ENCODE data around the gene VENTX. TPM values are rescaled to one million over a fixed set of nuclear protein-coding genes. Genes with fewer than 3 reads are reported as not detected.

Gene VENTX
- total and polyA plus RNA-seq, 9 donors: 0.04 to 0.24 (median 0.17) TPM

DNA sequence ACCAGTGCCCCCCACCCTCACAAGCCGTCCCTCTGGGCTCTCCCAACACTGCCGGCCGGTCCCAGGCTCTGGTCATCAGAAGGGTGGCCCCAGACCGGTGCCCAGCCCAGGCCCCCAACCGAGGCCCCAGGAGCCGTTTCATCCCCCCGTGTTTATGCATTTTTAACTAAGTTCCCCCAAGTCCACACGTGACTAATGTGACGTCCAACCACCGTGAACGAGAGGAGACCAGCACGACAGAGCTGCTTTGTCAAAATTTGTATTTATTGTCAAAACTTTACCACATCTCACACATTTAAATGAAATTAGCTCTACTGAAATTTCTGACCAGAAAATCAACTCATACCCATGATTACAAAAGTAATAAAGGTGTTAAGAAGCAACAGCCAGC lies 8.6 kb downstream of the VENTX start:
- no peaks in the 10 kb centered on the region for H3K36me3 ChIP-seq (ENCODE audit: control insufficient read depth, insufficient read depth, low read length)
- H3K27ac ChIP-seq (ENCODE audit: low read length): no peak overlapping the region
- no peak overlapping the region for H3K4me3 ChIP-seq (ENCODE audit: low read length)
- 35% methylated on average over 11 of the region's 12 CpGs for WGBS (ENCODE audit: insufficient coverage)
- peaks cover 3% of the 10 kb centered on the region for H3K4me1 ChIP-seq (ENCODE audit: control insufficient read depth, insufficient read depth, low read length)
- DNase-seq: no peak
- peaks cover 68% of the 10 kb centered on the region for H3K27me3 ChIP-seq (ENCODE audit: control insufficient read depth, insufficient read depth, low read length)
- no peaks in the 10 kb centered on the region for H3K9me3 ChIP-seq (replicated peaks; ENCODE audit: control insufficient read depth, low read depth, low read length)

DNA sequence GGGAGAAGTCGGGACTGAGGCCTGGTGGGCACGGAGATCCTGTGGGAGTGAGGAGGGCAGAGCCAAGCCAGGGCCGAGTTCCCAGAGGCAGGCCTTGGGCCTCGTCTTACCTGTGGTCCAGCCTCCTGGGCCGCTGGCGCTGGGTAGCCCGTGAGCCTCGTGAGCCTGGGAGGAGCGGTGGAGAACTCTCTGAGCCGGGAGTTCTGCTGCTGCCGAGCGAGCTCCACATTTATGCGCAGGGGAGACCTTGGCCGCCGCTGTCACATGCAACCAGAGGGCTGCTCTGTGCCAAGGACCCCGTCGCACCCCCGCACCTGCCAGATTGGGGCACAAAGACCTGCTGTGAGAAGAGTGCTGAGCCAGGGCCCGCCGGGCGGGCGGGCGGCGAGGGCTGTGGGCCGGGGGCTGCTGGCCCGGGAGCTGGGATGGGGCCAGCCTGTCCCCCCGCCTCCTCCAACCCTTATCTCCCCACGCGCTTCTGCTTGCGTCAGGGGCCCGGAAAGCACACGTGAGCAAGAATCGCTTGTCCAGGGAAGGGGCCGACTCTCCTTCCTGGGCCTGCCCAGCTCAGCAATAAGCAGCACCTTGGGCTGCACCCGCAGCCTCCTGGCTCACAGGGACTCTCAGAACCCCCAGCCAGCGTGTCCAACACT lies 10.2 kb downstream of the VENTX start:
- Histone ChIP-seq H3K27me3 (ENCODE audit: control insufficient read depth, insufficient read depth, low read length) (peaks cover 56% of the 10 kb centered on the region), H3K36me3 (ENCODE audit: control insufficient read depth, insufficient read depth, low read length) (no peaks in the 10 kb centered on the region), H3K27ac (ENCODE audit: low read length) (no peak overlapping the region), H3K4me3 (ENCODE audit: low read length) (no peak overlapping the region), H3K4me1 (ENCODE audit: control insufficient read depth, insufficient read depth, low read length) (peaks cover 8% of the 10 kb centered on the region), H3K9me3 (replicated peaks; ENCODE audit: control insufficient read depth, low read depth, low read length) (no peaks in the 10 kb centered on the region)
- DNase-seq: no peak
- WGBS (ENCODE audit: insufficient coverage): 71% methylated on average over 32 of the region's 36 CpGs

DNA sequence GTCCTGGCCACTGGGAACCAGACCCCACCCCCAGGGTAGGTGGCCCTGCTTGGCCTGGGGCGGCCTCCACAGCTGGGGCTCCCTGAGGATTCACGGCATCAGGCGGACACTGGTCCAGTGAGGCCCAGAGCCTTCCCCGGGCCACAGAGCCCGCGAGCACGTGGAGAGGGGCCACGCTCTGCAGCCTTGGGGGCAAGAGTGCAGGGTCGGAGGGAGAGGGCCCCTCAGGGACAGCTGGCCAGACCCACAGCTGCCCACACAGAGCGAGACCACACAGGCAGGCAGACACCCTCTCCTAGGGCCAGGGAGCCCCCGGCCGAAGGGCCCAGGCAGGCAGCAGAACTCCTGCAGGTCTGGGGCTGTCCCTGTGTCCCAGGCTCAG lies 10.7 kb downstream of the VENTX start:
- no peak overlapping the region for H3K27ac ChIP-seq (ENCODE audit: low read length)
- H3K4me1 ChIP-seq (ENCODE audit: control insufficient read depth, insufficient read depth, low read length): peaks cover 8% of the 10 kb centered on the region
- no peaks in the 10 kb centered on the region for H3K9me3 ChIP-seq (replicated peaks; ENCODE audit: control insufficient read depth, low read depth, low read length)
- peaks cover 51% of the 10 kb centered on the region for H3K27me3 ChIP-seq (ENCODE audit: control insufficient read depth, insufficient read depth, low read length)
- H3K4me3 ChIP-seq (ENCODE audit: low read length): no peak overlapping the region
- no peaks in the 10 kb centered on the region for H3K36me3 ChIP-seq (ENCODE audit: control insufficient read depth, insufficient read depth, low read length)
- DNase-seq: no peak
- 63% methylated on average over 10 of the region's 12 CpGs for WGBS (ENCODE audit: insufficient coverage)

DNA sequence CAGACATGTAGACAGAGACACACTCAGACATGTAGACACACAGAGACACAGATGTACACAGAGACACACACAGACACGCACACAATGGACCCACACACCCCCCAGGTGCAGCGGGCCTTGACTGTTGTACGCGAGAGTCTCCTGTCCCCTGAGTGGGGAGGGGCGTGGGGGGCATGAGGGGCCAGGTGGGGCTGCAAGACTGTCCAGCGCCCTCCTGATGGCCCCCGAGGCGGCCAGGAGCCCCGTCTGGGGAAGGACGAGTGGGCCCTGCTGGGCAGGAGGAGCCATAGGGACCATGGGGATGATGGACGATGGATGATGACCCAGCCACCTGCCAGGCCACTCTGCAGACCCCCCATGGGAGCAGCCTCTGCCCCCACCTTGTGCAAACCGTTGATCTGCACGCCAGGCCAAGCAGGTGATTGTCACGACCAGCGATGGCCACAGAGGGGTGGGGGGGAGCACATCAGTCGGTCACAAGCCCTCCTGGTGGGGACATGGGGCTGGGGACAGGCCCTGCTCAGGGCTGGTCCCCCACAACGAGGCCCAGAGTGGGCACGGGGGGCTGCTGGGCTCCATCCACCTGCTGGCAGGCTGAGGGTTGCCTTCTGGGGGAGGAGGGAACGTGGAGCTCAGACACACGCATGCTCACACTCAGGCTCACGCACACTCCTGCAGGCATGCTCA lies 11.6 kb downstream of the VENTX start:
- WGBS (ENCODE audit: insufficient coverage): 28% methylated on average over 6 of the region's 21 CpGs
- Histone ChIP-seq H3K36me3 (ENCODE audit: control insufficient read depth, insufficient read depth, low read length) (no peaks in the 10 kb centered on the region), H3K4me3 (ENCODE audit: low read length) (no peak overlapping the region), H3K4me1 (ENCODE audit: control insufficient read depth, insufficient read depth, low read length) (peaks cover 10% of the 10 kb centered on the region), H3K27ac (ENCODE audit: low read length) (no peak overlapping the region), H3K9me3 (replicated peaks; ENCODE audit: control insufficient read depth, low read depth, low read length) (no peaks in the 10 kb centered on the region), H3K27me3 (ENCODE audit: control insufficient read depth, insufficient read depth, low read length) (peaks cover 45% of the 10 kb centered on the region)
- no peak for DNase-seq

DNA sequence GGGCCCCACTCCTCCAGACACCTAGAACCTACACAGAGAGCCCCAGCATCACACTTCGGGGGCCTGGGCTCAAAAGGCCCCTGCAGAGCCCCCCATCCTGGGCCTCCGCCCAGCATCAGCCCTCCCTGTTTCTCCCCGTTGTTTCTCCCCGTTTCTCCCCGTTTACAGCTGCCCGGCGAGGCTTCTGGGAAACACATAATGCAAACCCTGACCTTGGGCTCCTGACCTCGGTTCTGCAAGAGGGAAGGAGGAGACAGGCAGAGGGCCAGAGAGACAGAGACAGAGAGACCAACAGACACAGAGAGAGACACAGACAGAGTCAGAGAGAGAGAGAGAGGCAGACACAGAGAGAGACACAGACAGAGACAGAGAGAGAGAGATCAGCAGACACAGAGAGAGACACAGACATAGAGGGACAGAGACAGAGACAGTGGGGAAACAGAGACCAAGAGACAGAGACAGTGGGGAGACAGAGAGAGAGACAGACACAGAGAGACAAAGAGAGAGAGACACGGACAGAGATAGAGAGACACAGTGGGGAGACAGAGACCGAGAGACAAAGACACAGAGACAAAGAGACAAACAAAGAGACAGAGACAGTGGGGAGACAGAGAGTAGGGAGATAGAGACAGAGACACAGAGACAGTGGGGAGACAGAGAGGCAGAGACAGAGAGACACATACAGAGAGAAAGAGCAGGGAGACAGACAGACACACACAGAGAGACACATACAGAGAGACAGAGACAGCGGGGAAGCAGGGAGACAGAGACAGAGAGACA lies 12.5 kb downstream of the VENTX start:
- 56% methylated on average over 4 of the region's 11 CpGs for WGBS (ENCODE audit: insufficient coverage)
- H3K4me1 ChIP-seq (ENCODE audit: control insufficient read depth, insufficient read depth, low read length): peaks cover 13% of the 10 kb centered on the region
- H3K27me3 ChIP-seq (ENCODE audit: control insufficient read depth, insufficient read depth, low read length): peaks cover 37% of the 10 kb centered on the region
- H3K27ac ChIP-seq (ENCODE audit: low read length): no peak overlapping the region
- H3K9me3 ChIP-seq (replicated peaks; ENCODE audit: control insufficient read depth, low read depth, low read length): no peaks in the 10 kb centered on the region
- no peaks in the 10 kb centered on the region for H3K36me3 ChIP-seq (ENCODE audit: control insufficient read depth, insufficient read depth, low read length)
- no peak for DNase-seq
- no peak overlapping the region for H3K4me3 ChIP-seq (ENCODE audit: low read length)

DNA sequence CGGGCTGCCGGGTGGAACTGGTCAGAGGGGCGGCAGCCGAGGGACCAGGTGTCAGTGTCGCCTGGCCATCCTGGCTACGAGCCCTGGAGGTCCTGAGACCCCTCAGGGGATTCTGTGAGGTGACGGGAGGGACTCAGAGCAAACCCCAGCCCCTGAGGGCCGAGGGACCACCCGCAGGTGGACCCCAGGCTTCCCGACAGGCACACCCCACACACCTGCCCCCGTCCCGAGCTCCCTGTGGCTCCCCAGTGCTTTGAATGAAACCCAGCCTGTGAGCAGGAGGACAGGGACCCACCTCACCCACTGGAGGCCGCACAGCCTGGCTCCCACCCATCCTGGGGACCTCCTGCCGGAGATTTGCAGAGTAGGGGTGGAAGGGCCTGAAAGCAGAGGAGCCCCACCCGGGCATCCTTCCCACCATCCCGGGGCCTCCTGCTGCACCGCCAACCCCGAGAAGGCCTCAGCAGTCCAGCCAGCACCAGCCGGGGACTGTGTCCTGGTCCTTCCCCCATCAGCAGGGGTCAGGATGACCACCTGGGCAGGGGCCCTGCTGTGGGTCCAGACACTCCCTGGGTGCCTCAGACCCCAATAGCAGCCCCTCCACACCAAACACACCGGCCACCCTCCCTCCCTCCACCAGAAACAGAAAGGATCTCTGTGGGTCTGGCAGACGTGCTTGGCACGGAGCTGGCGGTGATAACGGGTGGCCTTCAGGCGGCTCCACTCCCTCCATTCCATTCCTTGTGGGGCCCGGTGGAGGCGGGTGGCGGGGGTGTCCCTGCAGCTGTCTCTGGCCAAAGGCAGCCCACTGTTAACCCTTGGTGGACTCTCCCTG lies 13.9 kb downstream of the VENTX start:
- no peak overlapping the region for H3K27ac ChIP-seq (ENCODE audit: low read length)
- no peaks in the 10 kb centered on the region for H3K36me3 ChIP-seq (ENCODE audit: control insufficient read depth, insufficient read depth, low read length)
- WGBS (ENCODE audit: insufficient coverage): 41% methylated on average over 15 of the region's 28 CpGs
- H3K4me3 ChIP-seq (ENCODE audit: low read length): no peak overlapping the region
- H3K4me1 ChIP-seq (ENCODE audit: control insufficient read depth, insufficient read depth, low read length): peaks cover 10% of the 10 kb centered on the region
- H3K27me3 ChIP-seq (ENCODE audit: control insufficient read depth, insufficient read depth, low read length): peaks cover 22% of the 10 kb centered on the region
- H3K9me3 ChIP-seq (replicated peaks; ENCODE audit: control insufficient read depth, low read depth, low read length): no peaks in the 10 kb centered on the region
- no peak for DNase-seq

DNA sequence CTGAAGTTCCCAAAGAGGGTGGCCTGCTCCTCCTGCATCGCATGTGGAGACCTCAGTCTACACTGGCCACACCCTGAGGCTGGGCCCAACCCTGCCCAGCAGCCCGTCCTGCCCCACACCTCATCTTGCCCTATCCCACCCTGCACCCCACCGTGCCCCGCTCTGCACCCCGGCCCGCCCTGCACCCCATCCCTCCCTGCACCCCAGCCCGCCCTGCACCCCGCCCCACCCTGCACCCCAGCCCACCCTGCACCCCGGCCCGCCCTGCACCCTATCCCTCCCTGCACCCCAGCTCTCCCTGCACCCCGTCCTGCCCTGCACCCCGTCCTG lies 14.5 kb downstream of the VENTX start:
- no peaks in the 10 kb centered on the region for H3K36me3 ChIP-seq (ENCODE audit: control insufficient read depth, insufficient read depth, low read length)
- no peak overlapping the region for H3K27ac ChIP-seq (ENCODE audit: low read length)
- H3K9me3 ChIP-seq (replicated peaks; ENCODE audit: control insufficient read depth, low read depth, low read length): no peaks in the 10 kb centered on the region
- peaks cover 11% of the 10 kb centered on the region for H3K4me1 ChIP-seq (ENCODE audit: control insufficient read depth, insufficient read depth, low read length)
- H3K4me3 ChIP-seq (ENCODE audit: low read length): no peak overlapping the region
- whole genome bisulfite sequencing (ENCODE audit: insufficient coverage): 45% methylated on average over 3 of the region's 12 CpGs
- no peak for DNase-seq
- peaks cover 23% of the 10 kb centered on the region for H3K27me3 ChIP-seq (ENCODE audit: control insufficient read depth, insufficient read depth, low read length)

DNA sequence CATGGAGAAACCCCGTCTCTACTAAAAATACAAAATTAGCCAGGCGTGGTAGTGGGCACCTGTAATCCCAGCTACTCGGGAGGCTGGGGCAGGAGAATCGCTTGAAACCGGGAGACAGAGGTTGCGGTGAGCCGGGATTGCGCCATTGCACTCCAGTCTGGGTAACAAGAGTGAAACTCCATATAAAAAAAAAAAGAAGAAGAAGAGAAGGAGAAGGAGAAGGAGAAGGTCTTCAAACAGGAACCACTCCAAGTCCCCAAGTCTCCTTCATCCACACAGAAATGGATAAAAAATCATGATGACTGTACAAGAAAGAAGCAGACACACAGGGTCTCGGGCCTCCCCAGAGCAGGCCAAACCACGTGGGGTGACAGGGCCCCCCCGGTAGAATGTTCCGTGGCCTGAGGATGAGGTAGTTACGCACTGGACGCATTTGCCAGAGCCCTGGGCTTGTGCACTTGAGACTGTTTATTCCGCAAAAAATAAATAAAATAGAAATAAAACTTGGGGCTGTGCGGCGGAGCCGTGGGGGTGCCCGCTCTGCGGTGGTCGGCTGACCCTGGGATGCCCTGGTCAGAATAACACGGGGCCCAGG lies 15.8 kb downstream of the VENTX start:
- Histone ChIP-seq H3K9me3 (replicated peaks; ENCODE audit: control insufficient read depth, low read depth, low read length) (no peaks in the 10 kb centered on the region), H3K4me3 (ENCODE audit: low read length) (no peak overlapping the region), H3K36me3 (ENCODE audit: control insufficient read depth, insufficient read depth, low read length) (no peaks in the 10 kb centered on the region), H3K27ac (ENCODE audit: low read length) (no peak overlapping the region), H3K27me3 (ENCODE audit: control insufficient read depth, insufficient read depth, low read length) (peaks cover 28% of the 10 kb centered on the region), H3K4me1 (ENCODE audit: control insufficient read depth, insufficient read depth, low read length) (peaks cover 22% of the 10 kb centered on the region)
- 71% methylated on average over 10 of the region's 22 CpGs for WGBS (ENCODE audit: insufficient coverage)
- no peak for DNase-seq

DNA sequence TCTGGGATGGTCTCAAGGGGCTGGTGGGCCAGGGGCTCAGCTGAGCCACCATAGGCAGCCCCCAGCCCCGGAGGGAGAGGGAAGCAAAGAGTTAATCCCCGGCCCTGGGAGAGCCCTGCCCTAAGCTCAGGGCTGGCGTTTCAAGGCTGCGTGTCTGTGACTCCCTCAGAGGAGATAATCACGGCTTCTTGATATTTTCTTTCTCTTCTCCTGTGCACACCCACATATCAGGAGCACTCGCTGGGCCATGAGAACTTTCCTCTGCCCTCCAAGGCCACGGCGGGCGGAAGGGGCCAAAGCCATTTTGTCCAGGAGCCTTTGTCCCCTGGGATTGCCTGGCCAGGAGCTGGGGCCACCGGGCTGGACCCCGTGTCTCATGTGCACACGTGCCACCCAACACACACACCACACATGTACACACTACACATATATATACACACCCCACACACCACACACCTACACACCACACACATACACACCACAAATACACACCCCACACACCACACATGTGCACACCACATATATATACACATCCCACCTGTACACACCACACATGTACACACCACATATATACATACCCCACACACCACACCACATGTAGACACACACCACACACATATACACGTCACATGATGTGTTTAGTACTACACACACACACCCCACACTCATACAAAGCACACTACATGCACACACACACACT lies 16.9 kb downstream of the VENTX start:
- no peaks in the 10 kb centered on the region for H3K36me3 ChIP-seq (ENCODE audit: control insufficient read depth, insufficient read depth, low read length)
- H3K27me3 ChIP-seq (ENCODE audit: control insufficient read depth, insufficient read depth, low read length): peaks cover 21% of the 10 kb centered on the region
- H3K4me3 ChIP-seq (ENCODE audit: low read length): no peak overlapping the region
- H3K27ac ChIP-seq (ENCODE audit: low read length): no peak overlapping the region
- H3K9me3 ChIP-seq (replicated peaks; ENCODE audit: control insufficient read depth, low read depth, low read length): no peaks in the 10 kb centered on the region
- WGBS (ENCODE audit: insufficient coverage): 55% methylated on average over 11 of the region's 13 CpGs
- peaks cover 33% of the 10 kb centered on the region for H3K4me1 ChIP-seq (ENCODE audit: control insufficient read depth, insufficient read depth, low read length)
- no peak for DNase-seq

All from muscle of leg (tissue), 11 donors.